Calu3 (cell line): ENCODE data around the gene DBNDD1. TPM values are rescaled to one million over a fixed set of nuclear protein-coding genes. Genes with fewer than 3 reads are reported as not detected.

Experiments
- BruUV-seq: library from RNA; stranded (reverse); fragments of 400-500 nt; replicated peaks from 2 replicates; lab custom pipeline; 2021; lab: Mats Ljungman, UMichigan
- CTCF ChIA-PET: fragments of 300-600 bp; sonication (Branson Sonifier 250); formaldehyde crosslinking; loops from one replicate; lab custom pipeline; 2022; ENCODE audit warnings: antibody characterized with exemption; lab: Charles Lee
- DNase-seq: peaks from one replicate; pipeline ENCODE4 v3.0.0; 2022
- H3K27ac Mint-ChIP-seq: one replicate; pipeline ENCODE4 v1.8.0; 2022; ENCODE audit warnings: mixed read lengths; ENCODE audit not compliant: unreplicated experiment
- H3K27me3 Mint-ChIP-seq: one replicate; pipeline ENCODE4 v1.8.0; 2022; ENCODE audit warnings: mixed read lengths; ENCODE audit not compliant: unreplicated experiment
- H3K36me3 Mint-ChIP-seq: one replicate; pipeline ENCODE4 v1.8.0; 2022; ENCODE audit warnings: mild to moderate bottlenecking, moderate library complexity, mixed read lengths; ENCODE audit not compliant: insufficient read depth, unreplicated experiment
- H3K4me1 Mint-ChIP-seq: one replicate; pipeline ENCODE4 v1.8.0; 2022; ENCODE audit warnings: mild to moderate bottlenecking, low read depth, mixed read lengths; ENCODE audit not compliant: unreplicated experiment
- H3K4me3 Mint-ChIP-seq: one replicate; pipeline ENCODE4 v1.8.0; 2022; ENCODE audit warnings: mild to moderate bottlenecking, low read depth, moderate library complexity, mixed read lengths; ENCODE audit not compliant: unreplicated experiment
- H3K9me3 Mint-ChIP-seq: one replicate; pipeline ENCODE4 v1.8.0; 2022; ENCODE audit warnings: low read depth, mixed read lengths; ENCODE audit not compliant: unreplicated experiment
- CTCF ChIP-seq: fragments of 200-600 bp; IDR thresholded peaks from one replicate; pipeline ENCODE4 v1.8.0; 2022; ENCODE audit warnings: antibody characterized with exemption; ENCODE audit not compliant: unreplicated experiment
- intact Hi-C: fragments of 100-400 bp; cut with micrococcal nuclease; formaldehyde crosslinking; loops from one replicate; pipeline ENCODE4 v1.10.0; 2022; ENCODE audit not compliant: unreplicated experiment
- total RNA-seq: library from RNA; stranded (reverse); gene quantifications from 2 replicates; pipeline ENCODE4 v1.2.3, GENCODE V29; 2022

DBNDD1 gene
- total RNA-seq, 1 experiment from 2014 or later: 39.9 TPM

- CTCF ChIA-PET: interaction anchor here (0.5 to 2.1 kb wide), 7 partner anchors 14 to 146 kb away, joined by 3 to 5 read pairs (median 4); no protein-coding TSS in a partner anchor
- intact Hi-C loops: loop anchor here (2.0 kb wide), 1 partner anchor 63 kb away; no protein-coding TSS in a partner anchor
- H3K9me3 Mint-ChIP-seq: peaks cover 2% of the 10 kb centered on the region
- peak overlapping the region; percentile 89 for H3K27ac Mint-ChIP-seq
- peak overlapping the region; percentile 87 for H3K4me3 Mint-ChIP-seq
- peaks cover 67% of the 10 kb centered on the region for H3K36me3 Mint-ChIP-seq
- peaks cover 27% of the 10 kb centered on the region for H3K4me1 Mint-ChIP-seq
- H3K27me3 Mint-ChIP-seq: no peaks in the 10 kb centered on the region
- peak; percentile 85 for DNase-seq
- peak; percentile 53 for TF ChIP-seq CTCF
- BruUV-seq: no TSS peak
These were observed 445 bp upstream of the DBNDD1 start for GRCh38 chr16:90019543-90020259.

GRCh38 chr16:90018297-90018651 lies 982 bp downstream of the DBNDD1 start:
- peak overlapping the region; percentile 68 for H3K27ac Mint-ChIP-seq

GRCh38 chr16:90016339-90016950 lies 2.8 kb downstream of the DBNDD1 start:
- H3K4me3 Mint-ChIP-seq: no peak overlapping the region
- BruUV-seq: no TSS peak
- CTCF ChIA-PET: interaction anchor here (0.6 kb wide), 1 partner anchor 27 kb away, joined by 3 read pairs; no protein-coding TSS in a partner anchor
- DNase-seq: no peak
- intact Hi-C loops: no loop called here
- no peaks in the 10 kb centered on the region for H3K27me3 Mint-ChIP-seq
- no peak overlapping the region for H3K27ac Mint-ChIP-seq
- peaks cover 17% of the 10 kb centered on the region for H3K4me1 Mint-ChIP-seq
- H3K36me3 Mint-ChIP-seq: peaks cover 39% of the 10 kb centered on the region
- H3K9me3 Mint-ChIP-seq: no peaks in the 10 kb centered on the region
- no peak for TF ChIP-seq CTCF

More at GRCh38 chr16:90018297-90018651, 982 bp downstream of the DBNDD1 start:
- DNase-seq: peak; percentile 19
- TF ChIP-seq CTCF: no peak
- Mint-ChIP-seq H3K36me3 (peaks cover 53% of the 10 kb centered on the region), H3K4me1 (peaks cover 27% of the 10 kb centered on the region), H3K27me3 (no peaks in the 10 kb centered on the region), H3K4me3 (peak overlapping the region; percentile 87), H3K9me3 (peaks cover 2% of the 10 kb centered on the region)
- no TSS peak for BruUV-seq
- CTCF ChIA-PET: interaction anchor here (0.7 to 2.1 kb wide), 5 partner anchors 12 to 64 kb away, joined by 3 to 5 read pairs (median 4); no protein-coding TSS in a partner anchor
- intact Hi-C loops: no loop called here

DNA sequence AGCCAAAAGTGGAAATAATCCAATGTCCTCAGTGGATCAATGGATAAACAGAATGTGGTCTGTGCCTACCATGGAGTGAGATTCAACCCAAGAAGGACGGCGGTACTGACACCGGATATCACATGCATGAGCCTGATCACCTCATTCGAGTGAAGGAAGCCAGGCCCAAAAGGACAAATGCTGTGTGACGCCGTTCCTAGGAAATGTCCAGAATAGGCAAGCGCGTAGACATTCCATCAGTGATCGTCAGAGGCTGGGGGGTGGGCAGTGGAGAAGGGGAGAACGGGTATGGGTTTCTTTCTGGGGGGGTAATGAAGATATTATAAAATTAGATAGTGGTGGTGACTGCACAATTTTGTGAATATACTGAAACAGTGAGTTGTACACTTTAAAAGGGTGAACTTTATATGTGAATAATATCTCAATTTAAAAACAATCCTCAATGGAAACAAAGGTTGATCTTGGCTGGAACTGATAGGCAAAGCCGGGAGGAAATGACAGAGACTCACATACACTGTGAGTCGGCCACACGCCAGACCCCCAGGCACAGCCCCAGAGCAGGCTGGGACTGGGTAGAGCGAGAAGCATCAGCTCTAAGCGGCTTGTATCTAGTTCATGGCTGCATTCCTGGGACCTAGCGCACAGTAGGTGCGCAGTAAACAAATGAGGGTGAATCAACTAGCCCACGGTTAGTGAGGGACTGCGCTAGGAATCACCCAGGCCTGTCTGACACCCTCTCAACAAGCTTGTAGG lies 3.5 kb downstream of the DBNDD1 start:
- TF ChIP-seq CTCF: no peak
- H3K36me3 Mint-ChIP-seq: peaks cover 33% of the 10 kb centered on the region
- CTCF ChIA-PET: interaction anchor here (0.6 kb wide), 1 partner anchor 27 kb away, joined by 3 read pairs; no protein-coding TSS in a partner anchor
- no peak overlapping the region for H3K27ac Mint-ChIP-seq
- H3K27me3 Mint-ChIP-seq: no peaks in the 10 kb centered on the region
- peaks cover 10% of the 10 kb centered on the region for H3K4me1 Mint-ChIP-seq
- no peak overlapping the region for H3K4me3 Mint-ChIP-seq
- no peaks in the 10 kb centered on the region for H3K9me3 Mint-ChIP-seq
- DNase-seq: no peak
- no TSS peak for BruUV-seq
- intact Hi-C loops: no loop called here
